WTC11 (cell line): Measurements from ENCODE around the gene MPV17L.
"Not testable (repeated sequence)": the region's sequence is repeated elsewhere in the genome, so short reads cannot be mapped to it uniquely, and the experiment has no call there.

Source experiments
- AFF4 ChIP-seq: sonication (generic); formaldehyde crosslinking; IDR thresholded peaks from 2 replicates; pipeline ENCODE4 v1.8.1; 2023; ENCODE audit warnings: mild to moderate bottlenecking, missing genetic modification reagents, borderline replicate concordance
- CREM ChIP-seq: sonication (generic); formaldehyde crosslinking; IDR thresholded peaks from 2 replicates; pipeline ENCODE4 v1.8.1; 2022; ENCODE audit warnings: mild to moderate bottlenecking, missing genetic modification reagents, moderate library complexity
- CTCF ChIP-seq: fragments of 200-600 bp; IDR thresholded peaks from 2 replicates; pipeline ENCODE4 v1.8.0; 2022; ENCODE audit warnings: antibody characterized with exemption
- GABPB1 ChIP-seq: sonication (generic); formaldehyde crosslinking; IDR thresholded peaks from 2 replicates; pipeline ENCODE4 v1.8.1; 2023; ENCODE audit warnings: mild to moderate bottlenecking, missing genetic modification reagents
- HMGXB4 ChIP-seq: sonication (generic); formaldehyde crosslinking; IDR thresholded peaks from 2 replicates; pipeline ENCODE4 v1.8.1; 2023; ENCODE audit warnings: mild to moderate bottlenecking, moderate library complexity, missing genetic modification reagents
- NFYB ChIP-seq: sonication (generic); formaldehyde crosslinking; conservative IDR thresholded peaks from 2 replicates; pipeline ENCODE4 v1.8.0; 2022; ENCODE audit warnings: low read depth, missing genetic modification reagents
- PREB ChIP-seq: sonication (generic); formaldehyde crosslinking; IDR thresholded peaks from 2 replicates; pipeline ENCODE4 v1.8.1; 2022; ENCODE audit warnings: mild to moderate bottlenecking, missing genetic modification reagents, moderate library complexity, borderline replicate concordance
- ZBTB21 ChIP-seq: sonication (generic); formaldehyde crosslinking; IDR thresholded peaks from 2 replicates; pipeline ENCODE4 v1.8.1; 2023; ENCODE audit warnings: mild to moderate bottlenecking, missing genetic modification reagents, borderline replicate concordance
- ZNF281 ChIP-seq: sonication (generic); formaldehyde crosslinking; IDR thresholded peaks from 2 replicates; pipeline ENCODE4 v1.8.0; 2023; ENCODE audit warnings: mild to moderate bottlenecking, missing genetic modification reagents

- TF ChIP-seq AFF4 (CRISPR knock-in tag); CTCF; CREM (CRISPR knock-in tag); PREB (CRISPR knock-in tag); ZBTB21 (CRISPR knock-in tag); NFYB (CRISPR knock-in tag); GABPB1 (CRISPR knock-in tag); ZNF281; HMGXB4 (CRISPR knock-in tag): not testable (repeated sequence)
Measured at GRCh38 chr16:15382810-15383209, 12.7 kb upstream of the MPV17L start.
